Stimulated activated memory B cell treated with anti-CD40 and anti-IgM and Interleukin-4, amounts not matched to agents 10 μg/mL and 1 μg/mL and 100 μg/mL, for 72 hours (primary cell): ENCODE results near the gene NFKB1.
"Not testable (repeated sequence)": the region's sequence is repeated elsewhere in the genome, so short reads cannot be mapped to it uniquely, and the experiment has no call there.

Experiments used
- ATAC-seq: fragments of 150-1000 bp; cut with Tn5 transposase; 2 replicates; pipeline ENCODE4 v1.10.0; 2021
- H3K27ac Mint-ChIP-seq: one replicate; pipeline ENCODE4 v1.8.0; 2022; ENCODE audit warnings: mild to moderate bottlenecking, mixed read lengths
- H3K27me3 Mint-ChIP-seq: one replicate; pipeline ENCODE4 v1.8.0; 2022; ENCODE audit warnings: mixed read lengths
- H3K36me3 Mint-ChIP-seq: one replicate; pipeline ENCODE4 v1.8.0; 2022; ENCODE audit warnings: mixed read lengths
- H3K4me1 Mint-ChIP-seq: one replicate; pipeline ENCODE4 v1.8.0; 2022; ENCODE audit warnings: mixed read lengths
- H3K4me3 Mint-ChIP-seq: one replicate; pipeline ENCODE4 v1.8.0; 2022; ENCODE audit warnings: mild to moderate bottlenecking, moderate library complexity, mixed read lengths
- H3K9me3 Mint-ChIP-seq: one replicate; pipeline ENCODE4 v1.8.0; 2022; ENCODE audit warnings: mixed read lengths

The NFKB1 gene

GRCh38 chr4:102604222-102604940 lies 103.2 kb downstream of the NFKB1 start:
- peaks cover 7% of the 10 kb centered on the region for H3K4me1 Mint-ChIP-seq
- peaks cover 62% of the 10 kb centered on the region for H3K36me3 Mint-ChIP-seq
- no peaks in the 10 kb centered on the region for H3K27me3 Mint-ChIP-seq
- no peaks in the 10 kb centered on the region for H3K9me3 Mint-ChIP-seq
- H3K27ac Mint-ChIP-seq = no peak overlapping the region
- H3K4me3 Mint-ChIP-seq = no peak overlapping the region
- no peak for ATAC-seq

- Mint-ChIP-seq H3K36me3 (peaks cover 63% of the 10 kb centered on the region), H3K4me3 (no peak overlapping the region), H3K9me3 (no peaks in the 10 kb centered on the region), H3K27ac (peak overlapping the region; percentile 32), H3K4me1 (peaks cover 2% of the 10 kb centered on the region), H3K27me3 (no peaks in the 10 kb centered on the region)
- no peak for ATAC-seq
Observed at GRCh38 chr4:102606261-102606660, 105.1 kb downstream of the NFKB1 start.

- Mint-ChIP-seq H3K27ac (peak overlapping the region; percentile 32), H3K4me1 (peaks cover 9% of the 10 kb centered on the region), H3K4me3 (no peak overlapping the region), H3K9me3 (no peaks in the 10 kb centered on the region), H3K27me3 (no peaks in the 10 kb centered on the region), H3K36me3 (peaks cover 63% of the 10 kb centered on the region)
- no peak for ATAC-seq
Observed at GRCh38 chr4:102606846-102607450, 105.8 kb downstream of the NFKB1 start.

GRCh38 chr4:102608190-102608589 lies 107.0 kb downstream of the NFKB1 start:
- no peaks in the 10 kb centered on the region for H3K9me3 Mint-ChIP-seq
- H3K4me1 Mint-ChIP-seq = peaks cover 9% of the 10 kb centered on the region
- no peak for ATAC-seq
- peaks cover 72% of the 10 kb centered on the region for H3K36me3 Mint-ChIP-seq
- H3K27me3 Mint-ChIP-seq = no peaks in the 10 kb centered on the region
- no peak overlapping the region for H3K27ac Mint-ChIP-seq
- no peak overlapping the region for H3K4me3 Mint-ChIP-seq

GRCh38 chr4:102610007-102610406 lies 108.8 kb downstream of the NFKB1 start:
- Mint-ChIP-seq H3K36me3 (peaks cover 78% of the 10 kb centered on the region), H3K4me1 (peaks cover 9% of the 10 kb centered on the region), H3K9me3 (no peaks in the 10 kb centered on the region), H3K27ac (no peak overlapping the region), H3K27me3 (no peaks in the 10 kb centered on the region), H3K4me3 (no peak overlapping the region)
- ATAC-seq = no peak

- Mint-ChIP-seq H3K9me3 (no peaks in the 10 kb centered on the region), H3K27ac (no peak overlapping the region), H3K4me1 (peaks cover 9% of the 10 kb centered on the region), H3K4me3 (no peak overlapping the region), H3K36me3 (peaks cover 78% of the 10 kb centered on the region), H3K27me3 (no peaks in the 10 kb centered on the region)
- ATAC-seq = no peak
Observed at GRCh38 chr4:102610476-102610875, 109.3 kb downstream of the NFKB1 start.

GRCh38 chr4:102612210-102612609 lies 111.1 kb downstream of the NFKB1 start:
- H3K4me3 Mint-ChIP-seq = no peak overlapping the region
- peaks cover 9% of the 10 kb centered on the region for H3K4me1 Mint-ChIP-seq
- peak overlapping the region; percentile 21 for H3K27ac Mint-ChIP-seq
- no peak for ATAC-seq
- no peaks in the 10 kb centered on the region for H3K27me3 Mint-ChIP-seq
- H3K36me3 Mint-ChIP-seq = peaks cover 83% of the 10 kb centered on the region
- H3K9me3 Mint-ChIP-seq = no peaks in the 10 kb centered on the region

- H3K9me3 Mint-ChIP-seq = no peaks in the 10 kb centered on the region
- peak overlapping the region; percentile 21 for H3K27ac Mint-ChIP-seq
- ATAC-seq = peak; percentile 64
- no peaks in the 10 kb centered on the region for H3K27me3 Mint-ChIP-seq
- H3K4me3 Mint-ChIP-seq = no peak overlapping the region
- peaks cover 83% of the 10 kb centered on the region for H3K36me3 Mint-ChIP-seq
- peaks cover 9% of the 10 kb centered on the region for H3K4me1 Mint-ChIP-seq
Observed at GRCh38 chr4:102612824-102613366, 111.7 kb downstream of the NFKB1 start.

GRCh38 chr4:102614801-102615200 lies 113.6 kb downstream of the NFKB1 start:
- H3K4me1 Mint-ChIP-seq = peaks cover 24% of the 10 kb centered on the region
- peaks cover 79% of the 10 kb centered on the region for H3K36me3 Mint-ChIP-seq
- ATAC-seq = no peak
- peak overlapping the region; percentile 21 for H3K27ac Mint-ChIP-seq
- H3K4me3 Mint-ChIP-seq = no peak overlapping the region
- no peaks in the 10 kb centered on the region for H3K27me3 Mint-ChIP-seq
- no peaks in the 10 kb centered on the region for H3K9me3 Mint-ChIP-seq

- H3K4me1 Mint-ChIP-seq = peaks cover 31% of the 10 kb centered on the region
- no peak for ATAC-seq
- H3K9me3 Mint-ChIP-seq = no peaks in the 10 kb centered on the region
- H3K27ac Mint-ChIP-seq = no peak overlapping the region
- no peak overlapping the region for H3K4me3 Mint-ChIP-seq
- H3K36me3 Mint-ChIP-seq = peaks cover 63% of the 10 kb centered on the region
- H3K27me3 Mint-ChIP-seq = no peaks in the 10 kb centered on the region
Observed at GRCh38 chr4:102616636-102617035, 115.5 kb downstream of the NFKB1 start.

- not testable (repeated sequence) for ATAC-seq, H3K27me3 Mint-ChIP-seq, H3K4me3 Mint-ChIP-seq, H3K9me3 Mint-ChIP-seq, H3K27ac Mint-ChIP-seq
- H3K4me1 Mint-ChIP-seq = peaks cover 29% of the 10 kb centered on the region
- peaks cover 39% of the 10 kb centered on the region for H3K36me3 Mint-ChIP-seq
Observed at GRCh38 chr4:102619021-102619420, 117.9 kb downstream of the NFKB1 start.

GRCh38 chr4:102619776-102620631 lies 118.8 kb downstream of the NFKB1 start:
- not testable (repeated sequence) for H3K27ac Mint-ChIP-seq, H3K27me3 Mint-ChIP-seq

DNA sequence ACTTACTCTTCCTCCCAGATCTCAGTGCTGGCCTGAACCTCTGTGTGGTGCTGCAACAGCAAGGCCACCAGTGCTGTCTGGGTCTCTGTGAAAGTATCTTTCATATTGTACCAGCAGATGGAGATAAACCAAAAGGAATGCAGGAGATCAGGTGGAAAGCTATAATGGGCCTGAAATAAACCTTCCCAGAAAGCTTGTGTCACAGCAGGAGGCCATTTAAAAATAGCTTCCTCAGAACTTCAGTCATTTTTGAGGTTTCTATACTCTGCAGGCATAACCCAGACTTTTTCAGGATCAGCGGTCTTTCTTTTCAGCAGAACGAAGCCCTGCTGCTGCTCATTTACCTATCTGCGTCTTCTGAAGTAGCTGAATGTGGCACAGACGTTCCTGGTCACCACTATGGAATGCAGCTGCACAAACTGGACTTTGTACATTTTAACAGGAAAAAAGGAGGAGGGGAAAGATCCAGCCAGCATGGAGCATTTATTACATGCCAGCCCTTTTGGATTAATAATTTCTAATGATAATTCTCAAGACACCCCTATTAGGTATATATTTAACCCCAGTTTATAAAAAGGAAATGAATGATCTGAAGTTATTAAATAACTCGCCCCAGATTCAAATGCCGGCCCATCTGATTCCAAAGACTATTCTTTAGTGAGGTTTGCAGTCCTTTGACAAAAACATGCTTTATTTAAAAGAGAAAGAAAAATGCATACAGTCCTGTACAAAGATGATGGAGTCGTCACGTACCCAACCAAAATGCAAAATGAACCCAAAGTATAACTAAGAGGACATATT lies 119.7 kb downstream of the NFKB1 start:
- Mint-ChIP-seq H3K9me3 (no peaks in the 10 kb centered on the region), H3K36me3 (peaks cover 20% of the 10 kb centered on the region), H3K4me1 (peaks cover 38% of the 10 kb centered on the region), H3K4me3 (no peak overlapping the region), H3K27me3 (no peaks in the 10 kb centered on the region), H3K27ac (no peak overlapping the region)
- ATAC-seq = peak; percentile 56

More at GRCh38 chr4:102619776-102620631, 118.8 kb downstream of the NFKB1 start:
- not testable (repeated sequence) for H3K4me3 Mint-ChIP-seq, H3K9me3 Mint-ChIP-seq
- Mint-ChIP-seq H3K36me3 (peaks cover 29% of the 10 kb centered on the region), H3K4me1 (peaks cover 31% of the 10 kb centered on the region)
- ATAC-seq = peak; percentile 10

GRCh38 chr4:102623622-102624021 lies 122.5 kb downstream of the NFKB1 start:
- Mint-ChIP-seq H3K36me3 (peaks cover 2% of the 10 kb centered on the region), H3K27ac (no peak overlapping the region), H3K4me3 (no peak overlapping the region), H3K27me3 (no peaks in the 10 kb centered on the region), H3K9me3 (no peaks in the 10 kb centered on the region), H3K4me1 (peaks cover 42% of the 10 kb centered on the region)
- no peak for ATAC-seq
